DMS53 treated with DMSO at 0.1 percent for 48 hours (cell line): ENCODE results near the gene WDR7.

ENCODE experiments used
- DNase-seq: peaks from one replicate; lab custom pipeline; 2025; ENCODE audit not compliant: unreplicated experiment; lab: John Stamatoyannopoulos, UW

The WDR7 gene

DNA sequence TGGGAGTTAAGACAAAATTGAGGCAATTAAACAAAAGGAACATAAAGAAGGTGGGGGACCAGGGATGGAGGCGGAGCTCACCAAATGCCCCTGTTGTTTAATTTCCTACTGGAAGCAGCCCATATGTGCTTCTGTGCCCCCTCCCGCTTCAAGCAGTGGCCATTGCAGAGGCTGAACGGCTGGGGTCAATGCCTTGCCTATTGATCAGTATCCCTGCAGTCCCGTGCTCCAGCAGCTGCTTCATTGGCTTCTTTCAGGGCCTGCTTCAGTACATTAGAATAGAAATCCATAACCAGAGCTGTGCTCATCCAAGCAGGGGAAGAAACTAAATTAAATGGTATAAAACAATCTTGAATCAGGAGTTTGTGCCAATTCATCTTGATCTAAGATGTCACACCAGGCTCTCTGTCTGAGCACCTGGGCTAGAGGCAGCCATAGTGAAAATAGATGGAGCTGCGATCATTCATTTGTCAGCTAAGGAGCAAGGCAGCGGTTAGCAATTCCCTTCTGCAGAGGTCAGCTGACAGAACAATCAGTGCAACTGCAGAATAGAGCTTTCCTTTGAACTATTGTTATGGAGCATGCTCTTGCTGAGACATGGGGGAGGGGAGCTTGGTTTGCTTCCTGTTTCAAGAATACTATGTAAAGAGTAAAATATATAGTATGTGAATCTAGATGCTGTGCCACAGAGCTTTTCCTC is 222.4 kb downstream of the WDR7 start:
- DNase-seq: peak; percentile 39

DNA sequence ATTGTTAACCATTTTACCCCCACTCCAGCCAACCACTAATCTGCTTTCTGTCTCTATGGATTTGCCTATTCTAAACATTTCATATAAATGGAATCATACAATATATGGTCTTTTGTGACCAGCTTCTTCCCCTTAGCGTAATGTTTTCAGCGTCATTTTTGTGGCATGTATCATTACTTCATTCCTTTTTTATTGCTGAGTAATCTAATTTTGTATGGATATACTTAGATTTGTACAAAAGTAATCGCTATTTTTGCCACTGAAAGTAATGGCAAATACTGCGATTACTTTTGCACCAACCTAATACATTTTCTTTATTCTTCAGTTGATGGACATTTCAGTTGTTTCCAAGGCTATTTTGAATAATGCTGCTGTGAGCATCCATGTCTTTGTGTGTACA is 227.6 kb downstream of the WDR7 start:
- DNase-seq: no peak

DNA sequence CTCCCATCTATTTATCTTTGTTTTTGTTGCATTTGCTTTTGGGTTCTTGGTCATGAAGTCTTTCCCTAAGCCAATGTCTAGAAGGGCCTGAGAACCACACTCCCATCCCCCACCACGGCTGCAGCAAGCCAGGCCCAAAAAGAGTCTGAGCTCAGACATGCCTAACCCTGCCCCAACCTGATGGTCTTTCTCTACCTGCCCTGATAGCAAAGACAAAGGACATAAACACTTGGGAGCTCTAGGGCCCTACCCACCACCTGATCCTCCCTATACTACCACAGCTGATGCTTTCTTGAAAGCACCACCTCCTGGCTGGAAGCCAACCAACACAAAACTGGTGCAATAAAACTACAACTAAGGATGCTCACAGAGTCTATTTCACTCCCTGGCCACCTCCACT is 233.4 kb downstream of the WDR7 start:
- DNase-seq: no peak

DNA sequence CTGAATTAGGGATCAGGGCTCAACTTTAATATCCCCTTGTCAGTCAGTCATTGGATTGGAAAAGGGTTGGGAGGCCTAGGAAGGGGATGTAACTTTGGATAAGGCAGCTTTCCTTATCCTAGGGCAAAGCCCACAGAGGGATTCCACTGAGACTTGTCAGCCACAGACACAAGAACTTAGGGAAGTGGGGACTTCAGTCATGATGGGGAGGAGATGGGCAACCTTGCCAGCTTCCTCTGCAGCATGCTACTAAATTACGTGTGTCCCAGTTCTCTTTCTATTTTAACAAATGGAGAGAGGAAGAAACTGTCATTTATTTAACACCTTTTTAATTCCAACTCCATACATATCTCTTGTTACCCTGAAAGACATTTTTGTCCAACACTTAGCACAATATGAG is 237.8 kb downstream of the WDR7 start:
- DNase-seq: no peak

DNA sequence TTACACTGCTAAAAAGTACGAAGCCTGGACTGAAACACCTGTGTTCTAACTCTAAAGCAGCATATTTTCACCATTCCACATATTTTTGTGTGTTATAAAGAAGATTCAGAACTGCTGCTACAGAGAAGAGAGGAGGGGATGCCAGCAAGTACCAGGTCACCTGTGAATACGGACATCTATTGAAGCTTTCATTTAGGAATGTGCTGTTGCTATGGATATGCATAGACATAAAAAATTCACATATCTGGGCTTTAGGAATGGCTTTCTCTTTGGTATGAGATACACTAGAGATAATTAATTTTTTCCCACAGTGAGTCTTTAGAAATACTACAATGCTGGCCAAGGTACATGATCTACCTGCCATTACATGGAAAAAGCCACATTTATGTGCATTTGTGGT is 238.5 kb downstream of the WDR7 start:
- DNase-seq: no peak

DNA sequence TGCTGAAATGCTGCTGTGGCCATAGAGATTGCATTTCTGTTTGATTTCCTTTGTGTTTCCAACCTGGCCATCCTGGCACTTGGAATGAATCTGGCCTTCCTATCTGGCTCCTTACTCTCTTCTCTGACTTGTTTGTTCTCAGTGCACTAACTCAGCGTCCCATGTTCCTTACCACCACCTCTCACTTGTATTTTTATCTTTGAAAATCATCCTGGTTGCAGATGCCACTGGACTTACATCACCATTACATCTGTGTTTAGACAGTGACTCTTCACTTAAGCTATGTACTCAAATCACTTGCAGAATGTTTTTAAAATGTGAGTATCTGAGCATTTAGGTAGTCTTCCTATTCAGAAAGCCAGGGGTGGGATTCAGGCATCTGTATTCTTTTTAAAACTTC is 239.5 kb downstream of the WDR7 start:
- DNase-seq: peak; percentile 78

DNA sequence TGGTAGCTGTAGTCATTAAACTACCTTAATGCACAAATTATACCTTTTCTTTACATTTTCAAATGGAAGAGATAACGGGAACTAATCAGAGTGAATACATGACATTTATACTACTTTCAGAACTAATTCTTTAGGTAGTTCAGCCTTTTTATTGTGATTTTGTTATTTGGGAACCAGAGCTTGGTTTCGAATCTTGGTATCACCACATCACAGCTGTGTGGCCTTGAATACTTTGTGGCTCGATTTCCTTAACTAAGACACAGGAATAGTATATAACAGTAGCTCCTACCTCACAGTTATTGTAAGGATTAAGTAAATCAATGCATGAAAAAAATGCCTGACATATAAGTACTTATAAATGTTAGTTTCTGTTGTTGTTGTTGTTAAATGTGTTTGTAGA is 240.0 kb downstream of the WDR7 start:
- no peak for DNase-seq

DNA sequence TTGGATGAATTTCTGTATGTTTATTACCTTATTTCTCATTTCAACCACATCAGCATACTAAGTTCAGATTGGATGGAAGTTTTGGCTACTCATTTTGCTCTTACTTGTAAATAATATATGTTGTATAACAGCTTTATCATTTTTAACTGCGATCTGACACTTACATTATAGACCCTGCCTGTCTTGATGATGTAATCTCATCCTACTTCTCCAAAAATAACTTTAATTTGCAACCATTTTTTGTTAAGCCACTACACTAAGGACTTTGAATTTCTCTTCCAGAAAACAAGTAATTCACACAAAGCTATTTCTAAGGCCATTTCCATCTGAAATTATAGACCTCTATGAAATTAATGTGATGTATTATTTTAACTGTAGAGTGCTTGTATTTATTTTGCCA is 240.7 kb downstream of the WDR7 start:
- DNase-seq: no peak

DNA sequence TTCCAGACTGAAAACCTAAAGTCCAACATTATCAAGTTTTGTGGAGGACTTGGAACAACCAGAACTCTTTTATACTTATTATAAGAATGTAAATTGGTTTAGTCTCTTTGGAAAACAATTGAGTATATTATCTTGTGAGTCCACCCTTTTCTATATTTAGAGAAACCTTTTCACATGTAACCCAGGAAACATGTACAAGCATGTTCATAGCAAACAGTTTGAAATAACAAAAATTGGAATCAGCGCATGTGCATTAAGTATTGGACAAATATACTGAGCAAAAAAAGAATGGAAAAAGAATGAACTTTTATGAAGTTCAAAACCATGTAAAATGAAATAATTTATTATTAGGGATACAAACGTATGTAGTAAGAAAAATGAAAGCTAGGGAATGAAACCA is 246.0 kb downstream of the WDR7 start:
- no peak for DNase-seq

DNA sequence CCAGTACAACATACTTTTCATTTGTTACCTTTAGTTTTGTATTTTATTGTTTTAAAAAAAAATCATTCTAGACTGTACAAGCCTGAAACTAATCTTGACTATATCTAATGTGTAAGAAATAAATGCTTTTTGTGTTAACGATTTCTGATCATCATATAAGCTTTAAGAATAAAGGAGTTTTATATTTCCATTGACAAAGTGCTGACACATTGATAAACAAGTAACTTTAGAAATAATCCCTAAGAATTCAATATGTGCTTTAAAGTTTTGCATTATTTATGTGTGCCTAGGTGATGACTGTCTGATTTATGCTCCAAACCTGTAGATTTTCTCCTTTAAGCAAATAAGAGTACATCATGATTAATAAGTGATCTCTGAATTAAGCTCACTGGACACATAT is 248.5 kb downstream of the WDR7 start:
- DNase-seq: no peak

DNA sequence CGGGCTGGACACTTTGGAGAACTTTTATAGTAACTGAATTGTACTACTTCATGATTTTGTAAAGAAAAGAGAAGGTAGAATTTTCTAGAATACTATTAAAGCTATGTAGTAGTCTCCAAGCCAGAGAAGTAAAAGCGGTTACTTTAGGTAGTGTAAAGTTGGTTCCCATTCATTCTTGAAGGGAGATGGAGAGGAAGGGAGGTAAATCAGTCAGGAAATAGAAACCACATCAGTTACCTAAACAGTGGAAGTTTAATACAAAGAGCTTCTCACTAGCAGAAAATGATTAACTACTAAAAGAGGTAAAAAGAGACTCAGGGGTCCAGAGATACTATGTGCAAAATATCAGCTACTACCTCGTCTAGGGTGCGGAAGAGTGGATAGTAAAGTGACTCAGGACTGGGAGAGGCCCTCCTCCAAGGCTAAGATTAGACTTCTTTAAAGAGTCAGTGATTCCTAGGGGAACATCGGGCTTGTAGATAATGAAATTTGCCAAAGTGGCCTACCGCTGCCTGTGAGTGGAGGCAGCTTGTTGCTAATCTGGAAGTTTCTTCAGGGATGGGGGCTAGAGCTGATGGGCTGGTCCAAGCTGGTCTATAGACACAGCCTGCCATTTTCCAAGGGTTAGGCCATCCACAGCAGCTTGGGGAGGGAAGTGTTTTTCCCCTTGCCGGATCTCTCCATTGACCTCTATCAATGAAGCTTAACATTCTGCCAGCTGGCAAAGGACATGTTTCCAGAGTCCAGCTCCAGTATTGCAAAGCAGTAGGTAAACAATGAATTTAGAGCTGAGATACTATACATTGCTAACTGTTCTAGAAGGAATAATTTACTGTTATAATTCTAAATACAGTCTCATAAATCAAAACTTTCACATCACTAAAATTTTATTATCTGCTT is 249.3 kb downstream of the WDR7 start:
- DNase-seq: no peak

DNA sequence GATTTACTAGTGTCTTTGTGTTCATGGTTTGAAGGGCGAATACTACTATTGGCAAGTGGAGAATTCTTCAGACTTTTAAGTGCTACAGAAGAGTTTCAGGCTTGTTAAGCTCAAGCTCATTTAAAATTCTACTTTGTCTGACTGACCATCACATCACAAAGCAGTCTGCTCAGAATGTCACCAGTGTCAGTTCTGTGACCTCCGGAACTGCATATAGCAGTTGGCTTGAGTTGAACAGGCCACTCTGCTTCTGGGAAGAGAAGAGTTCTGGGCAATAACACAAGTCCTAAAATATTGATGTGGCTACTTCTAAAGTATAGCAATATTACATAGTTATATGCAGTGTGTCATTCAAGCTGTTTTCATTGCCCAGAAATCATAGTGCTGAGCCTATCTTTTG is 250.8 kb downstream of the WDR7 start:
- no peak for DNase-seq

DNA sequence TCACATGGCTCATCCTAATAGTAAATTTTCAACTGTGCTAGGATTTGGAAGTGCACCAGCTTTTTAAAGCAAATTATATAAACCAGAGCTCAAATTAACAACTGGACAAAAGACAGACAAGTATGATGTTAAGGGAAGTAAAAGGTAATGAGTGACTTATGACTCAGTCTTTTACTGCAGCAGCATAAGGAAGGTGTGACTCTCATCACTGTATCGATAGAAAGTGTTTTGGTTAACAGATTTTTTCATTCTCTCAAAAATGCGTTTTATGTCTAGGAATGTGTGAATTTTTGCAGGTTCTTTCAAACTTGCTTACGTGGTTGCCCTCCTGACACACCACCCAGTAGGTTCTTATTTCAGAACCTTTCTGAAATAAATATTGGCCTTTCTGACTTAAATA is 251.5 kb downstream of the WDR7 start:
- DNase-seq: no peak

DNA sequence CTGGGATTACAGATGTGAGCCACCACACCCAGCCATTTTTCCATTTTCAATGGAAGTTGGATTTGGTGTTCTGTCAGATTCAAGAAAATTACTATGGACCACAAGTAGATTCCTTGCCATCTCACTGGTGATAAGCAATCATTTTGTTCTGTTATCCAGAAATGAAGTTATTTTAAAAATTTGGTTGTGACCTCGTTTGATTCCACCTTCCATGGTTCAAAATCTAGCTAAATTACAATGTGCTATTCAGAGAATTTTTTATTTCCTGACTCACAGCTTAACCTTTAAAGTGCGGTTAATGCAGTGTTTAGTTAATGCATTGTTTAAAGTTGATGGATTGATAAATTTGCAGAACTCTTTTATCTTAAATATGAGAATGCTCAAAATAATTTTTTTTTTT is 252.5 kb downstream of the WDR7 start:
- DNase-seq: no peak

DNA sequence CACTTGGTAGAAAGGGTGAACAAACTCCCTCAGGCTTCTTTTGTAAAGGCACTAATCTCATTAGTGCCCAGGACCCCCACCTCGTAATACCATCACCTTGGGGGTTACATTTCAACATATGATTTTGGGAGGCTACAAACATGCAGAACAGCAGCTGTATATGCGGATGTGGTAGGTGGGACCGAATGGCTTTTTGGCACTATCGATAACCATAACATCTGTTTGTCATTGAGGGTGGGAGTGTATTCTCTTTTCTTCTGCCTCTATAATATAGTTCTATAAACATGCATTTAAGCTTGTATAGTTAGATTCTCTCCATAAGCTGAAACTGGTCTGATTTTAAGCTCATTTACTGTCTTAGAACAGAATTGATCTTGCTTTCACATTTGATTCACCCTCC is 256.6 kb downstream of the WDR7 start:
- no peak for DNase-seq

DNA sequence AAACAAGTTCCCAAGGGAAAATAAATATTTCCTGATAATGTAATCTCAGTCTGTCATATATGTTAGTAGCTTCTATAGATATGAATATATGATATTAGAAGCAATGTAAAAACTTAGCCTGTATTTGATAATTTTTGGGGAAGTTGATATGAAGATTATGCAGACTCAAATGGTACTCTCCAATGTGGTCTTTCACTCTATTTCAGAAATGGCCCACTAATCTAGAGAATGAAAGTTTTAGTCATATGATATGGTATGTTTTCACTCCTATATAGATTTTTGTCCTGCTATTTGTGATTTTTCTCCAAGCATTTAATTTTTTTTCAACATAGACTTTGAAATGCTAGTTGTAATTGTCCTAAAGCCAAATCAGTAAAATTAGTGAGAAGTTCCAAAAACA is 259.1 kb downstream of the WDR7 start:
- no peak for DNase-seq

DNA sequence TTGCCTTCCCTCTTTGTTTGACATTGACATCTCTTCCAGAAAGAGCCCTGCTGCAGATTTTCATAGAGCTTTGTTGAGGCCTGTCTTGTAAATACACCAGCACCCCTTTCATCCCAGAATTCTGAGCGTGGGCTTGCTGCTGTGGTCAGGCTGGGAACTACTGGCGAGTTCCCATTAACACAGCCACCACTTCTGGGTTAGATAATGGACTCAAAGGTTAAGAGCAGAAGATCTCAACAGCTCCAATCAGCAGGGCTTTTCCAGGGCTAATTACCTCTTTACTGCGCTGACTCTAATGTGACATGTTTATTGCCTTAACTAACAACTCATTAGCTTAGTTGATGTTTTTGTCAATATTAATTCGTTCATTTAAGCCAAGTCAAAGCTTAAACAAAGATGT is 259.8 kb downstream of the WDR7 start:
- DNase-seq: no peak

DNA sequence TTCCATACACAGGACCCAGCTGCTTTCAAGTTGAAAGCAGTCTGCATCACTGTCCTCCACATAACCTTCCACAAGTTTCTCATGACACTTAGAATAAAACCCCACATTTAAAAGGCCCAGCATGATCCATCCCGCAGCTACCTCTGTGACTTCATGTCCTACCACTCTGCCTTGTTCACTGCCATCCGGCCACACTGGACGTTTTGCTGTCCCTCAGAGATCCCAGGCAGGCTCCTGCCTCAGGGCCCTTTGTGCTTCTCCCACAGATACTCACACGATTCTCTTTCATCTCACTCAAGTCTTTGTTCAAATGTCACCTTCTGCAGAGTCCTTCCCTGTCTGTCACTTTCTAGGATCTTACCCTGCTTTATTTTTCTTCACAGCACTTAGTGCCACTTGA is 262.8 kb downstream of the WDR7 start:
- DNase-seq: no peak

DNA sequence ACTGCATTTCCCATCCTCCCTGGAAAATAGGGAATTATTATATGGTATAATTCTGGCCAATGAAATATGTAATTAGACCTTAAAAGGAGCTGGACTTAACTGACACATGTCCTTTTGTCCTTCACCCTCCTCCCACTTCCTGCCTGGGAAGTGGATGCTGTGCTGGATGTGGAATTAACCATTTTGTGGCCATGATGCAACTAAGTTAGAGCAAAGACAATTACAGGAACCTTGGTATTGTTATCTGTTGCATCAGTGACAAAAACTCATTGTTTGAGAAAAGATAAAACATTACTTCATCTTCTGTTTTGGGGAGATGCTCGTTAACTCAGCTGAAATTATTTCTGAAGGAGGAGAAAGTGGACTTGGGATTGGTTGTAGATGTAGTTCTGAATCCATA is 268.0 kb downstream of the WDR7 start:
- DNase-seq: no peak

DNA sequence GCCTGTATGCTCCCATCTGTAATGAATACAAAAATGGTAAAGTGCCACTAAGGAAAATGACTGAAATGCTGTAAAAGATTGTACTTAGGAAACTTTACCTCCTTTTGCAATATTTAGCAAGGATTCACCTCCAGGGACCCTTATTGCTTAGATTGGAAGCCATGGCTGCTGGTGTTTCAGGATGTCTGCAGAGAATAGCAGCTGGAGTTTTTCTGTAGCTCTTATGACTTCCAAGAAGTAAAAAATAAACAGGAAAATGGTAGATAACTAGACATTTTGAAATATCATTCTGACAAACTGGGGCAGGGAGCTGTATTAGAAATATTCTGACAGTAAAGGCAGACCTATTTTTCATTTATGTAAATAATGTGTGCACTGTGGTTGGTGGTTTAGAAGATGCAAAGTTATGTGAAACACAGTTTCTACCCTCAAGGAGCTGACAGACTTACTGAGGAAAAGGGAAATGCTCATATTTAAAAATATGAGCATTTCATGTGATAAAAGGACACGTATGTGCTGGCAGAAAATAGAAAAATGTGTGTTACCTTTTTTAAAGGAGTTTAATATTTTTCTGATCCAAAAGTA is 270.8 kb downstream of the WDR7 start:
- DNase-seq: no peak

DNA sequence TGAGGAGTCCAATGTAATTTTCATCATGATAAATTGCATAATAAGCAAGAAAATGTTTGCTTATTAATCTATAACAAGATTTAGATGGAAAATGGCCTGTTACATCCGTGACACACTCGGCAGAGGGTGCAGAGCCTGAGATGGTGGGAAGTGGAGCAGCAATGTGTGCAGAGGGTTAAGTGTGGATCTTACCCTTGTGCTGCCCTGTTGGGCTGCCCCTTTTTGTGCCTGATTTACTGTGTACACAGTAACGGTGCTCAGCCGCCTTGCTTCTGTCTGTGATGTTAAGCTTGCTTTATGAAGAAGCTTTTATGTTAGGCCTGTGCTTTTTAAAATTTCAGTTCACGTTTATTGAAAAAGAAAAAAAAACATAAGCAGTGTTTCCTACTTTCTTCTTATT is 275.6 kb downstream of the WDR7 start:
- no peak for DNase-seq

DNA sequence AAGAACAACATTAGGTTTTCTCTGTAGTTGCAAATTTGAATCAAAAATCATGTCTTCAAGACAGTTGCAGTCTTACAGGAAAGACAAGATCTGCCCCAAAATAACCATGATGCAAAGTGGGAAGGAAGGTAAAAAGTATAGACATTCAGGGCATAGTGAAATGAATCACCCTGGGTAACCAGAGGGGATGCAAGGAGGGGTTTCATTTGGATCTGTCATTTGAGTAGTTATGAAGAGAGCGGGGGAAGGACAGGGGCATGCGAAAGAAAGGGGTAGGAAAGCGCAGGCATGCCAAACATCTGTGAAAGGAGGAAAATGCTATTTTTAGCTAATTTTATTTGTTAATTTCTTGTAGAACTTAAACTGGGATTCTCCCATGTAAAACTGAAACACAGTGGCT is 276.6 kb downstream of the WDR7 start:
- DNase-seq: no peak
